ENCODE measurements around the gene NRTN.
A peak's percentile ranks its signal among the peaks of the same experiment; 100 is the strongest.

Gene NRTN

GRCh38 chr19:5805462-5806132 lies 730 bp downstream of the NRTN start:
- Histone ChIP-seq H3K27me3 (ENCODE audit: insufficient read depth, low read length, poor library complexity) (peaks cover 5% of the 10 kb centered on the region), H3K27ac (ENCODE audit: low read length) (no peak overlapping the region), H2AFZ (ENCODE audit: low read depth, low read length) (no peak overlapping the region), H3K36me3 (ENCODE audit: insufficient read depth, low read length) (no peaks in the 10 kb centered on the region), H3K9ac (ENCODE audit: low read depth, low read length) (no peak overlapping the region), H3K4me3 (ENCODE audit: low read depth in 1 of 2, low read length in 2 of 2) (no peak overlapping the region), H3K4me2 (ENCODE audit: insufficient read depth, low read length) (no peak overlapping the region), H3K4me1 (ENCODE audit: insufficient read depth, low read length) (peaks cover 16% of the 10 kb centered on the region), H3K9me3 (ENCODE audit: insufficient read depth, low read length, severe bottlenecking) (no peaks in the 10 kb centered on the region), H4K20me1 (ENCODE audit: insufficient read depth, low read length) (no peaks in the 10 kb centered on the region), H3K79me2 (ENCODE audit: insufficient read depth, low read length) (no peaks in the 10 kb centered on the region)
- ATAC-seq (ENCODE audit: insufficient read depth, low read depth): peak; percentile 37
- peak; percentile 69 for DNase-seq
- peak; percentile 74 for TF ChIP-seq CTCF (IDR thresholded peaks at IDR 0.05; ENCODE audit: borderline replicate concordance, extremely low read depth, low read length, poor library complexity, severe bottlenecking)
- no peak for TF ChIP-seq EZH2 (IDR thresholded peaks at IDR 0.05; ENCODE audit: borderline replicate concordance, low read depth, low read length, severe bottlenecking)

GRCh38 chr19:5806133-5806489 lies 1.2 kb downstream of the NRTN start:
- no peak for TF ChIP-seq EZH2 (IDR thresholded peaks at IDR 0.05; ENCODE audit: borderline replicate concordance, low read depth, low read length, severe bottlenecking)
- TF ChIP-seq CTCF (IDR thresholded peaks at IDR 0.05; ENCODE audit: borderline replicate concordance, extremely low read depth, low read length, poor library complexity, severe bottlenecking): no peak
- no peak overlapping the region for H3K4me3 ChIP-seq (ENCODE audit: low read depth in 1 of 2, low read length in 2 of 2)

GRCh38 chr19:5806905-5807304 lies 2.0 kb downstream of the NRTN start:
- Histone ChIP-seq H3K9me3 (ENCODE audit: insufficient read depth, low read length, severe bottlenecking) (no peaks in the 10 kb centered on the region), H3K27ac (ENCODE audit: low read length) (no peak overlapping the region), H3K36me3 (ENCODE audit: insufficient read depth, low read length) (no peaks in the 10 kb centered on the region), H2AFZ (ENCODE audit: low read depth, low read length) (no peak overlapping the region), H3K27me3 (ENCODE audit: insufficient read depth, low read length, poor library complexity) (peaks cover 5% of the 10 kb centered on the region), H3K9ac (ENCODE audit: low read depth, low read length) (no peak overlapping the region), H4K20me1 (ENCODE audit: insufficient read depth, low read length) (no peaks in the 10 kb centered on the region), H3K4me1 (ENCODE audit: insufficient read depth, low read length) (peaks cover 16% of the 10 kb centered on the region), H3K79me2 (ENCODE audit: insufficient read depth, low read length) (no peaks in the 10 kb centered on the region), H3K4me2 (ENCODE audit: insufficient read depth, low read length) (no peak overlapping the region), H3K4me3 (ENCODE audit: low read depth in 1 of 2, low read length in 2 of 2) (no peak overlapping the region)
- TF ChIP-seq EZH2 (IDR thresholded peaks at IDR 0.05; ENCODE audit: borderline replicate concordance, low read depth, low read length, severe bottlenecking): no peak
- no peak for TF ChIP-seq CTCF (IDR thresholded peaks at IDR 0.05; ENCODE audit: borderline replicate concordance, extremely low read depth, low read length, poor library complexity, severe bottlenecking)
- ATAC-seq (ENCODE audit: insufficient read depth, low read depth) (no peak), DNase-seq (no peak)

More at GRCh38 chr19:5806133-5806489, 1.2 kb downstream of the NRTN start:
- no peaks in the 10 kb centered on the region for H3K79me2 ChIP-seq (ENCODE audit: insufficient read depth, low read length)
- no peak overlapping the region for H2AFZ ChIP-seq (ENCODE audit: low read depth, low read length)
- DNase-seq: no peak
- H3K27ac ChIP-seq (ENCODE audit: low read length): no peak overlapping the region
- H3K4me1 ChIP-seq (ENCODE audit: insufficient read depth, low read length): peaks cover 16% of the 10 kb centered on the region
- no peaks in the 10 kb centered on the region for H3K36me3 ChIP-seq (ENCODE audit: insufficient read depth, low read length)
- no peak overlapping the region for H3K9ac ChIP-seq (ENCODE audit: low read depth, low read length)
- H3K27me3 ChIP-seq (ENCODE audit: insufficient read depth, low read length, poor library complexity): peaks cover 5% of the 10 kb centered on the region
- no peak for ATAC-seq (ENCODE audit: insufficient read depth, low read depth)
- H3K4me2 ChIP-seq (ENCODE audit: insufficient read depth, low read length): no peak overlapping the region
- H3K9me3 ChIP-seq (ENCODE audit: insufficient read depth, low read length, severe bottlenecking): no peaks in the 10 kb centered on the region
- no peaks in the 10 kb centered on the region for H4K20me1 ChIP-seq (ENCODE audit: insufficient read depth, low read length)
